Left ventricle myocardium inferior (tissue), 1 donor: ENCODE data around the gene SLA2. TPM values are rescaled to one million over a fixed set of nuclear protein-coding genes. Genes with fewer than 3 reads are reported as not detected.
"Not testable (repeated sequence)": the region's sequence is repeated elsewhere in the genome, so short reads cannot be mapped to it uniquely, and the experiment has no call there.

Source experiments
- DNase-seq: peaks from one replicate; pipeline ENCODE4 v3.0.0-alpha.2; 2020
- H3K27ac ChIP-seq: fragments of 200-600 bp; replicated peaks from 2 replicates; pipeline ENCODE4 v1.8.0; 2021
- H3K27me3 ChIP-seq: fragments of 200-600 bp; 2 replicates; pipeline ENCODE4 v1.8.0; 2021; ENCODE audit warnings: low read depth
- H3K36me3 ChIP-seq: fragments of 200-600 bp; 2 replicates; pipeline ENCODE4 v1.8.0; 2021
- H3K4me1 ChIP-seq: fragments of 200-600 bp; 2 replicates; pipeline ENCODE4 v1.8.0; 2021
- H3K4me3 ChIP-seq: fragments of 200-600 bp; 2 replicates; pipeline ENCODE4 v1.8.0; 2021; ENCODE audit warnings: mild to moderate bottlenecking, moderate library complexity
- H3K9me3 ChIP-seq: fragments of 200-600 bp; replicated peaks from 2 replicates; pipeline ENCODE4 v1.8.0; 2021
- CTCF ChIP-seq: fragments of 200-600 bp; IDR thresholded peaks from 2 replicates; pipeline ENCODE4 v1.8.0; 2021; ENCODE audit warnings: antibody characterized with exemption, mild to moderate bottlenecking, borderline replicate concordance
- intact Hi-C: fragments of 100-400 bp; cut with micrococcal nuclease; formaldehyde crosslinking; loops from one replicate; pipeline ENCODE4 v1.11.0; 2022
- total RNA-seq: library from RNA; stranded (reverse); fragmentation: NEBNext Ultra II Directional; extraction: Animal tissue kit (Norgen Biotek cat#: 25700); gene quantifications from one replicate; pipeline ENCODE4 v1.2.1, GENCODE V29; 2021
- donor health status: DM: no; HTN: yes; CAD: no; lungs with severe emphysema.

Gene SLA2
- total RNA-seq, 1 donor from 2014 or later = 0.19 TPM

- no peak for DNase-seq
- H3K4me3 ChIP-seq = no peak overlapping the region
- peak overlapping the region; percentile 91 for H3K27ac ChIP-seq
- TF ChIP-seq CTCF = no peak
- H3K9me3 ChIP-seq = no peaks in the 10 kb centered on the region
- no peaks in the 10 kb centered on the region for H3K36me3 ChIP-seq
- intact Hi-C loops = no loop called here
- peaks cover 45% of the 10 kb centered on the region for H3K4me1 ChIP-seq
- no peaks in the 10 kb centered on the region for H3K27me3 ChIP-seq
These were observed 74.2 kb downstream of the SLA2 start for GRCh38 chr20:36571564-36572504.

GRCh38 chr20:36569847-36570429, 76.1 kb downstream of the SLA2 start:
- Histone ChIP-seq H3K4me1 (peaks cover 26% of the 10 kb centered on the region), H3K27ac (no peak overlapping the region), H3K9me3 (peaks cover 11% of the 10 kb centered on the region), H3K36me3 (no peaks in the 10 kb centered on the region), H3K27me3 (no peaks in the 10 kb centered on the region), H3K4me3 (no peak overlapping the region)
- no peak for TF ChIP-seq CTCF
- intact Hi-C loops = no loop called here
- DNase-seq = no peak

GRCh38 chr20:36565520-36565919, 80.5 kb downstream of the SLA2 start:
- H3K27ac ChIP-seq = no peak overlapping the region
- TF ChIP-seq CTCF = no peak
- no peak for DNase-seq
- intact Hi-C loops = no loop called here
- no peaks in the 10 kb centered on the region for H3K4me1 ChIP-seq
- no peak overlapping the region for H3K4me3 ChIP-seq
- peaks cover 13% of the 10 kb centered on the region for H3K9me3 ChIP-seq
- no peaks in the 10 kb centered on the region for H3K36me3 ChIP-seq
- no peaks in the 10 kb centered on the region for H3K27me3 ChIP-seq

- intact Hi-C loops, H3K36me3 ChIP-seq: not testable (repeated sequence)
These were observed 81.3 kb downstream of the SLA2 start for GRCh38 chr20:36564726-36565121.

GRCh38 chr20:36564078-36564725, 81.8 kb downstream of the SLA2 start:
- H3K4me3 ChIP-seq, H3K27ac ChIP-seq, intact Hi-C loops, H3K36me3 ChIP-seq, H3K27me3 ChIP-seq, H3K4me1 ChIP-seq, DNase-seq: not testable (repeated sequence)
- peaks cover 13% of the 10 kb centered on the region for H3K9me3 ChIP-seq

More at GRCh38 chr20:36564726-36565121, 81.3 kb downstream of the SLA2 start:
- not testable (repeated sequence) for H3K27ac ChIP-seq, H3K4me3 ChIP-seq, DNase-seq, H3K4me1 ChIP-seq, H3K27me3 ChIP-seq
- peaks cover 13% of the 10 kb centered on the region for H3K9me3 ChIP-seq

- no peak for DNase-seq
- intact Hi-C loops = no loop called here
- TF ChIP-seq CTCF = no peak
- H3K4me1 ChIP-seq = no peaks in the 10 kb centered on the region
- no peaks in the 10 kb centered on the region for H3K27me3 ChIP-seq
- peaks cover 13% of the 10 kb centered on the region for H3K9me3 ChIP-seq
- H3K27ac ChIP-seq = no peak overlapping the region
- H3K36me3 ChIP-seq = no peaks in the 10 kb centered on the region
- no peak overlapping the region for H3K4me3 ChIP-seq
These were observed 82.6 kb downstream of the SLA2 start for GRCh38 chr20:36563374-36563773.
